H1 (cell line): Measurements from ENCODE around the gene THOC7. TPM values are rescaled to one million over a fixed set of nuclear protein-coding genes. Genes with fewer than 3 reads are reported as not detected.

Source experiments
- CTCF ChIA-PET: fragments of 300-600 bp; sonication (Branson Sonifier 250); formaldehyde crosslinking; loops from one replicate; lab custom pipeline; 2021; ENCODE audit not compliant: partially characterized antibody; lab: Charles Lee
- POLR2A ChIA-PET: fragments of 300-600 bp; sonication (Branson Sonifier 250); formaldehyde crosslinking; loops from one replicate; lab custom pipeline; 2021; ENCODE audit warnings: inconsistent platforms; ENCODE audit not compliant: partially characterized antibody; lab: Charles Lee
- DNase-seq, 2 experiments: peaks; one replicate each; pipeline versions ENCODE4 v3.0.0 to v3.0.0-alpha.2; 2010 to 2022; ENCODE audit warnings: low spot score in 2 of 2, low read depth in 1 of 2, mixed read lengths in 1 of 2
- FAIRE-seq: peaks from 2 replicates; lab custom pipeline; 2011; peaks lifted over from hg19 to GRCh38; lab: Jason Lieb, UNC
- H2AFZ ChIP-seq: 2 replicates; pipeline ENCODE4 v1.8.1; 2012; ENCODE audit warnings: low read length, inconsistent platforms
- H2AK5ac ChIP-seq: 2 replicates; pipeline ENCODE4 v1.6.1; 2013; ENCODE audit warnings: low read depth, low read length
- H2BK120ac ChIP-seq: replicated peaks from 2 replicates; pipeline ENCODE3; 2013; ENCODE audit warnings: low read depth, low read length, inconsistent platforms
- H2BK12ac ChIP-seq: 2 replicates; pipeline ENCODE4 v1.6.1; 2013; ENCODE audit warnings: low read depth, low read length
- H2BK15ac ChIP-seq: 2 replicates; pipeline ENCODE4 v1.6.1; 2013; ENCODE audit warnings: low read length
- H2BK20ac ChIP-seq: 2 replicates; pipeline ENCODE4 v1.6.1; 2013; ENCODE audit warnings: low read length
- H2BK5ac ChIP-seq: 2 replicates; pipeline ENCODE4 v1.6.1; 2013; ENCODE audit warnings: low read depth, low read length
- H3K14ac ChIP-seq: 2 replicates; pipeline ENCODE4 v1.6.1; 2013; ENCODE audit warnings: inconsistent platforms; ENCODE audit not compliant: insufficient read length
- H3K18ac ChIP-seq: 2 replicates; pipeline ENCODE4 v1.6.1; 2013; ENCODE audit warnings: low read length; ENCODE audit errors: extremely low read depth
- H3K23ac ChIP-seq: 2 replicates; pipeline ENCODE4 v1.6.1; 2013; ENCODE audit warnings: inconsistent platforms; ENCODE audit not compliant: insufficient read length
- H3K23me2 ChIP-seq: 2 replicates; pipeline ENCODE4 v1.6.1; 2013; ENCODE audit warnings: low read depth, low read length
- H3K27ac ChIP-seq: 2 replicates; pipeline ENCODE4 v1.6.1; 2011; ENCODE audit warnings: low read depth, low read length, inconsistent platforms
- H3K27me3 ChIP-seq, 4 experiments: replicated peaks in 1 of 4; 1 replicate in 1 of 4; 2 replicates in 3 of 4; pipeline versions ENCODE4 v1.6.1 to v1.8.1; 2011 to 2013; ENCODE audit warnings: low read length in 3 of 4, mild to moderate bottlenecking in 3 of 4, inconsistent platforms in 2 of 4, mixed read lengths in 2 of 4, moderate library complexity in 1 of 4; ENCODE audit not compliant: control insufficient read depth in 3 of 4, insufficient read depth in 3 of 4; ENCODE audit errors: extremely low read depth in 1 of 4
- H3K36me3 ChIP-seq, 4 experiments: 2 replicates each; pipeline versions ENCODE4 v1.6.1 to v1.8.1; 2011 to 2013; ENCODE audit warnings: mild to moderate bottlenecking in 4 of 4, low read length in 3 of 4, moderate library complexity in 2 of 4, control low read depth in 1 of 4, inconsistent platforms in 1 of 4; ENCODE audit not compliant: insufficient read depth in 4 of 4, control insufficient read depth in 2 of 4
- H3K4ac ChIP-seq: replicated peaks from 2 replicates; pipeline ENCODE3; 2013; ENCODE audit warnings: low read length, low read depth, mixed read lengths, inconsistent platforms; ENCODE audit not compliant: insufficient read length
- H3K4me1 ChIP-seq, 4 experiments: replicated peaks in 1 of 4; 1 replicate in 1 of 4; 2 replicates in 3 of 4; pipeline versions ENCODE4 v1.6.1 to v1.8.1; 2011 to 2013; ENCODE audit warnings: low read length in 3 of 4, inconsistent platforms in 2 of 4, mixed read lengths in 1 of 4; ENCODE audit not compliant: insufficient read depth in 4 of 4, control insufficient read depth in 3 of 4
- H3K4me2 ChIP-seq, 2 experiments: 2 replicates each; pipeline versions ENCODE4 v1.6.1 to v1.8.1; 2011 to 2013; ENCODE audit warnings: low read depth in 2 of 2, low read length in 2 of 2, control low read depth in 1 of 2, inconsistent platforms in 1 of 2, mild to moderate bottlenecking in 1 of 2; ENCODE audit not compliant: insufficient read depth in 1 of 2
- H3K4me3 ChIP-seq, 4 experiments: fragments of 200-600, 300-600 bp in 1 of 4; sonication (generic), shearing (Covaris generic), sonication (Bioruptor Twin) in 1 of 4; 2 replicates each; pipeline versions ENCODE4 v1.5.1 to v1.8.1; 2011 to 2016; ENCODE audit warnings: low read length in 4 of 4, low read depth in 3 of 4, control low read depth in 2 of 4, inconsistent platforms in 2 of 4, mild to moderate bottlenecking in 2 of 4, mixed read lengths in 1 of 4, moderate library complexity in 1 of 4; ENCODE audit not compliant: insufficient read depth in 2 of 4; ENCODE audit errors: extremely low read depth in 1 of 4
- H3K56ac ChIP-seq: replicated peaks from 2 replicates; pipeline ENCODE3; 2013; ENCODE audit warnings: low read depth, mild to moderate bottlenecking, mixed read lengths, low read length, inconsistent platforms; ENCODE audit not compliant: insufficient read length
- H3K79me1 ChIP-seq: 2 replicates; pipeline ENCODE4 v1.6.1; 2013; ENCODE audit warnings: low read depth, low read length, control low read depth
- H3K79me2 ChIP-seq, 2 experiments: 2 replicates each; pipeline versions ENCODE4 v1.6.1 to v1.8.1; 2012 to 2013; ENCODE audit warnings: low read length in 2 of 2, mild to moderate bottlenecking in 2 of 2, inconsistent platforms in 1 of 2; ENCODE audit not compliant: insufficient read depth in 2 of 2, control insufficient read depth in 1 of 2
- H3K9ac ChIP-seq, 4 experiments: replicated peaks in 1 of 4; 1 replicate in 1 of 4; 2 replicates in 3 of 4; pipeline versions ENCODE4 v1.6.1 to v1.8.1; 2011 to 2013; ENCODE audit warnings: low read depth in 3 of 4, low read length in 3 of 4, control low read depth in 2 of 4, mild to moderate bottlenecking in 2 of 4, moderate library complexity in 2 of 4, inconsistent platforms in 1 of 4; ENCODE audit errors: extremely low read depth in 1 of 4
- H3K9me3 ChIP-seq, 2 experiments: 2 replicates each; pipeline versions ENCODE4 v1.6.1 to v1.8.1; 2012 to 2013; ENCODE audit warnings: mild to moderate bottlenecking in 2 of 2, moderate library complexity in 2 of 2, control low read depth in 1 of 2, inconsistent platforms in 1 of 2, low read depth in 1 of 2, low read length in 1 of 2, mixed read lengths in 1 of 2; ENCODE audit not compliant: insufficient read depth in 2 of 2
- H4K20me1 ChIP-seq, 2 experiments: replicated peaks in 1 of 2; 2 replicates each; pipeline versions ENCODE3 to v1.8.1; 2011 to 2013; ENCODE audit warnings: inconsistent platforms in 2 of 2, low read length in 2 of 2, mild to moderate bottlenecking in 1 of 2; ENCODE audit not compliant: insufficient read depth in 2 of 2, control insufficient read depth in 1 of 2
- H4K5ac ChIP-seq: 2 replicates; pipeline ENCODE4 v1.6.1; 2013; ENCODE audit warnings: low read length, low read depth, mixed read lengths, inconsistent platforms; ENCODE audit not compliant: insufficient read length
- H4K8ac ChIP-seq: 2 replicates; pipeline ENCODE4 v1.8.0; 2013; ENCODE audit warnings: mild to moderate bottlenecking, moderate library complexity, low read length, inconsistent platforms; ENCODE audit not compliant: insufficient read depth; ENCODE audit errors: extremely low read depth
- H4K91ac ChIP-seq: replicated peaks from 2 replicates; pipeline ENCODE3; 2013; ENCODE audit warnings: low read length, mixed read lengths, inconsistent platforms; ENCODE audit not compliant: insufficient read length
- CBX5 ChIP-seq: fragments of 300-800, 300-1000 bp; sonication (generic); IDR thresholded peaks from 2 replicates; pipeline ENCODE4 v1.7.1; 2016; ENCODE audit warnings: antibody characterized with exemption, low read length, low read depth
- CHD2 ChIP-seq: IDR thresholded peaks from 2 replicates; pipeline ENCODE4 v1.6.1; 2012; ENCODE audit warnings: low read length, improper control_type of control experiment
- EZH2 ChIP-seq: fragments of 200-600 bp; sonication (generic); IDR thresholded peaks from 2 replicates; pipeline ENCODE4 v1.7.1; 2012; ENCODE audit warnings: low read depth, mild to moderate bottlenecking, moderate library complexity, low read length, inconsistent platforms; ENCODE audit not compliant: severe bottlenecking
- GTF2F1 ChIP-seq: IDR thresholded peaks from 2 replicates; pipeline ENCODE4 v1.6.1; 2012; ENCODE audit warnings: low read depth, low read length, improper control_type of control experiment, borderline replicate concordance
- NRF1 ChIP-seq: IDR thresholded peaks from 2 replicates; pipeline ENCODE4 v1.6.1; 2011; ENCODE audit warnings: mild to moderate bottlenecking, low read depth, low read length, improper control_type of control experiment
- RXRA ChIP-seq: IDR thresholded peaks from 2 replicates; pipeline ENCODE4 v1.6.1; 2011; ENCODE audit warnings: low read depth, mild to moderate bottlenecking, low read length, moderate library complexity; ENCODE audit not compliant: insufficient read depth
- YY1 ChIP-seq: IDR thresholded peaks from 2 replicates; pipeline ENCODE4 v1.6.1; 2011; ENCODE audit warnings: low read depth, mild to moderate bottlenecking, low read length
- whole genome bisulfite sequencing, 2 experiments: shearing (Covaris generic) in 1 of 2; methylation state at CpG; one replicate each; pipeline versions ENCODE4 v1.1.6 to v1.1.7; 2013 to 2015; ENCODE audit warnings: low lambda C conversion rate in 2 of 2, mixed read lengths in 2 of 2, inconsistent platforms in 1 of 2, low coverage in 1 of 2, missing lambda C conversion rate in 1 of 2; ENCODE audit not compliant: insufficient replicate concordance in 2 of 2, insufficient coverage in 1 of 2, insufficient read length in 1 of 2; ENCODE audit errors: extremely low coverage in 1 of 2, missing lambda C conversion rate in 1 of 2; 5-methylcytosine and 5-hydroxymethylcytosine counted together
- polyA plus RNA-seq, 7 experiments: library from polyadenylated mRNA; depleted of rRNA in 3 of 7; stranded (reverse) in 5 of 7; unstranded in 2 of 7; fragments of >200 nt in 5 of 7; fragments of 200-250 nt in 2 of 7; gene quantifications; 1 replicate in 5 of 7; 2 replicates in 1 of 7; 4 replicates in 1 of 7; pipeline versions ENCODE4 v1.2.1 to v1.2.3, GENCODE V29; 2011 to 2013; ENCODE audit warnings: missing spikeins in 2 of 7, mixed read lengths in 2 of 7
- total RNA-seq: library from RNA; stranded (reverse); fragmentation: NEBNext Ultra II Directional; extraction: Animal tissue kit (Norgen Biotek cat#: 25700); gene quantifications from 2 replicates; pipeline ENCODE4 v1.2.1, GENCODE V29; 2021
- TF ChIP-seq, protein P1 (sequence below): IDR thresholded peaks from 2 replicates; pipeline ENCODE4 v1.6.1; 2011; ENCODE audit warnings: low read length, improper control_type of control experiment
- TF ChIP-seq, protein P2 (sequence below): IDR thresholded peaks from 2 replicates; pipeline ENCODE4 v1.6.1; 2011; ENCODE audit warnings: low read depth, mild to moderate bottlenecking, low read length; ENCODE audit not compliant: insufficient read depth
- TF ChIP-seq, protein P3 (sequence below): IDR thresholded peaks from 2 replicates; pipeline ENCODE4 v1.6.1; 2012; ENCODE audit warnings: inconsistent platforms

THOC7 gene
- total and polyA plus RNA-seq, 2 of the 8 experiments (the other 6 are each of a cell fraction or from before 2014, with no cell fraction given) = 18.7 to 74.0 TPM

GRCh38 chr3:63870615-63871005 is 7.0 kb upstream of the THOC7 start:
- H4K91ac ChIP-seq = no peak overlapping the region
- FAIRE-seq = no peak
- ChIA-PET CTCF (interaction anchor here (1.0 kb wide), 1 partner anchor 14 kb away, joined by 3 read pairs; no protein-coding TSS in a partner anchor), POLR2A (interaction anchor here (0.8 to 1.1 kb wide), 3 partner anchors 9 to 22 kb away, joined by 3 to 5 read pairs (median 4); no protein-coding TSS in a partner anchor)
- H3K4me1 ChIP-seq = peaks cover 0 to 4% (median 3%) of the 10 kb centered on the region in 4 experiments; a peak in 4 of 7 replicates
- no peak overlapping the region for H3K9ac ChIP-seq
- no peaks in the 10 kb centered on the region for H3K36me3 ChIP-seq
- H3K23ac ChIP-seq = no peak overlapping the region
- H2BK20ac ChIP-seq = no peak overlapping the region
- no peak overlapping the region for H2BK120ac ChIP-seq
- no peaks in the 10 kb centered on the region for H3K9me3 ChIP-seq
- no peak overlapping the region for H3K4me2 ChIP-seq
- H2AFZ ChIP-seq = no peak overlapping the region
- no peak overlapping the region for H3K18ac ChIP-seq
- H3K4me3 ChIP-seq = no peak overlapping the region
- H3K56ac ChIP-seq = no peak overlapping the region
- H3K27ac ChIP-seq = no peak overlapping the region
- no peak overlapping the region for H2BK5ac ChIP-seq
- no peak overlapping the region for H3K14ac ChIP-seq
- H4K8ac ChIP-seq = no peak overlapping the region
- no peaks in the 10 kb centered on the region for H4K20me1 ChIP-seq
- H2AK5ac ChIP-seq = no peak overlapping the region
- no peak overlapping the region for H2BK15ac ChIP-seq
- no peak overlapping the region for H2BK12ac ChIP-seq
- no peak overlapping the region for H3K4ac ChIP-seq
- DNase-seq = no peak
- no peaks in the 10 kb centered on the region for H3K23me2 ChIP-seq
- H3K79me2 ChIP-seq = peaks cover 0 to 69% of the 10 kb centered on the region in 2 experiments; a peak in 2 of 4 replicates
- WGBS, 2 experiments = 89% methylated on average over 2 of the region's 2 CpGs; no CpG with 5 or more reads in 1 of the 2 experiments
- H3K79me1 ChIP-seq = no peaks in the 10 kb centered on the region; the same call in 1 of the 2 replicates
- H3K27me3 ChIP-seq = no peaks in the 10 kb centered on the region
- no peak overlapping the region for H4K5ac ChIP-seq
- TF ChIP-seq NRF1 (no peak), CHD2 (no peak), YY1 (no peak), EZH2 (no peak), GTF2F1 (no peak), CBX5 (no peak), RXRA (no peak)
- TF ChIP-seq, protein P1, sequence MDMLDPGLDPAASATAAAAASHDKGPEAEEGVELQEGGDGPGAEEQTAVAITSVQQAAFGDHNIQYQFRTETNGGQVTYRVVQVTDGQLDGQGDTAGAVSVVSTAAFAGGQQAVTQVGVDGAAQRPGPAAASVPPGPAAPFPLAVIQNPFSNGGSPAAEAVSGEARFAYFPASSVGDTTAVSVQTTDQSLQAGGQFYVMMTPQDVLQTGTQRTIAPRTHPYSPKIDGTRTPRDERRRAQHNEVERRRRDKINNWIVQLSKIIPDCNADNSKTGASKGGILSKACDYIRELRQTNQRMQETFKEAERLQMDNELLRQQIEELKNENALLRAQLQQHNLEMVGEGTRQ = no peak
- TF ChIP-seq, protein P2, sequence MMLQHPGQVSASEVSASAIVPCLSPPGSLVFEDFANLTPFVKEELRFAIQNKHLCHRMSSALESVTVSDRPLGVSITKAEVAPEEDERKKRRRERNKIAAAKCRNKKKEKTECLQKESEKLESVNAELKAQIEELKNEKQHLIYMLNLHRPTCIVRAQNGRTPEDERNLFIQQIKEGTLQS = no peak
- TF ChIP-seq, protein P3, sequence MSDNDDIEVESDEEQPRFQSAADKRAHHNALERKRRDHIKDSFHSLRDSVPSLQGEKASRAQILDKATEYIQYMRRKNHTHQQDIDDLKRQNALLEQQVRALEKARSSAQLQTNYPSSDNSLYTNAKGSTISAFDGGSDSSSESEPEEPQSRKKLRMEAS = no peak
